Measurements from ENCODE around the gene PTPRN2.
"Not testable (repeated sequence)": the region's sequence is repeated elsewhere in the genome, so short reads cannot be mapped to it uniquely, and the experiment has no call there.

PTPRN2 gene

DNA sequence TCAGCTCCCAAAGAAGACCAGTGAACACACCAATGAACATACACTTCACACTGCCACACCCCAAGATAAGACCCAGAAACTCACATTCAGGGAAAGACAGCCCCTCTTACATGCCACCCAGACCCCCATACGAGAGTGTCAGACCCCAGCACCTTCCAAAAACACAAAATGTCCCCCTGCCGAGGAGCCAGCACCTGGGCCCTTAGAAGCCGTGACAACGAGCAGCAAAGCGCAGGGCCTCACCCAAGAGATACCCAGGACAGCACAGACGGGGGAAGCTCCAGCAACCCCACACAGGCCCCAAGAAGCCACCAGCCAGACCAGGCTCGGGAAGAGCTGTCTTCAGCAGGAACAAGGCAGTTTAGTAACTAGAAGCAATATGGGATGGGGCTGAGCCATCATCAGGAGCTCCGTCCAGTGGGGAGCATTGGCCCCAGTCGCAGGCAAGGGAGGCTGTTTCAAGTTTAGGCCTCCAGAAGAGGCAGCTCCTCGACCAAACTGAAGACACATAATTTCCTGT is 243.6 kb downstream of the PTPRN2 start:
- DNase-seq (ENCODE audit: low spot score) = no peak
- in situ Hi-C loops (cut with MboI; ENCODE audit: low sequenced_read_pairs, unreplicated experiment) = no loop called here
- TF ChIP-seq, protein P1, sequence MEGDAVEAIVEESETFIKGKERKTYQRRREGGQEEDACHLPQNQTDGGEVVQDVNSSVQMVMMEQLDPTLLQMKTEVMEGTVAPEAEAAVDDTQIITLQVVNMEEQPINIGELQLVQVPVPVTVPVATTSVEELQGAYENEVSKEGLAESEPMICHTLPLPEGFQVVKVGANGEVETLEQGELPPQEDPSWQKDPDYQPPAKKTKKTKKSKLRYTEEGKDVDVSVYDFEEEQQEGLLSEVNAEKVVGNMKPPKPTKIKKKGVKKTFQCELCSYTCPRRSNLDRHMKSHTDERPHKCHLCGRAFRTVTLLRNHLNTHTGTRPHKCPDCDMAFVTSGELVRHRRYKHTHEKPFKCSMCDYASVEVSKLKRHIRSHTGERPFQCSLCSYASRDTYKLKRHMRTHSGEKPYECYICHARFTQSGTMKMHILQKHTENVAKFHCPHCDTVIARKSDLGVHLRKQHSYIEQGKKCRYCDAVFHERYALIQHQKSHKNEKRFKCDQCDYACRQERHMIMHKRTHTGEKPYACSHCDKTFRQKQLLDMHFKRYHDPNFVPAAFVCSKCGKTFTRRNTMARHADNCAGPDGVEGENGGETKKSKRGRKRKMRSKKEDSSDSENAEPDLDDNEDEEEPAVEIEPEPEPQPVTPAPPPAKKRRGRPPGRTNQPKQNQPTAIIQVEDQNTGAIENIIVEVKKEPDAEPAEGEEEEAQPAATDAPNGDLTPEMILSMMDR (IDR thresholded peaks at IDR 0.05; ENCODE audit: borderline replicate concordance, control extremely low read depth, extremely low read depth, insufficient read depth, missing control alignments) = no peak

DNA sequence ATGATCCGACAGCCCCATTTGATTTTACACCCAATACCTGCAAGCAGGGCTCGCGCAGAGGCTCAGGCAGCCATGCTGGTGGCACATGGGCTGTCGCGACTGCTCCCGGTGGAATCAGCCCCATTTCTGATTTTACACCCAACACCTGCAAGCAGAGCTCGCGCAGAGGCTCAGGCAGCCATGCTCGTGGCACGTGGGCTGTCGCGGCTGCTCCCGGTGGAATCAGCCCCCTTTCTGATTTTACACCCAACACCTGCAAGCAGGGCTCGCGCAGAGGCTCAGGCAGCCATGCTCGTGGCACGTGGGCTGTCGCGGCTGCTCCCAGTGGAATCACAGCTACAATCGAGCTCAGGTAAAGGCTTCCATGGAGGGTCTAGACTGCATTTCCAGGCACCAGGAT is 244.1 kb downstream of the PTPRN2 start:
- TF ChIP-seq, protein P1 (IDR thresholded peaks at IDR 0.05; ENCODE audit: borderline replicate concordance, control extremely low read depth, extremely low read depth, insufficient read depth, missing control alignments) = no peak
- in situ Hi-C loops (cut with MboI; ENCODE audit: low sequenced_read_pairs, unreplicated experiment) = no loop called here
- DNase-seq (ENCODE audit: low spot score) = no peak

DNA sequence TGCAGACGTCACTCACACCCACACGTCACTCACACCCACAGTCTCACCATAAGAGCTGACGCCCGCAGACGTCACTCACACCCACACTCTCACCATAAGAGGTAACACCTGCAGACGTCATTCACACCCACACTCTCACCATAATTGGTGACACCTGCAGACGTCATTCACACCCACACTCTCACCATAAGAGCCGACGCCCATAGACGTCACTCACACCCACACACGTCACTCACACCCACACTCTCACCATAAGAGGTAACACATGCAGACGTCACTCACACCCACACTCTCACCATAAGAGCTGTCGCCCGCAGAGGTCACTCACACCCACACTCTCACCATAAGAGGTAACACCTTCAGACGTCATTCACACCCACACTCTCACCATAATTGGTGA is 246.5 kb downstream of the PTPRN2 start:
- in situ Hi-C loops (cut with MboI; ENCODE audit: low sequenced_read_pairs, unreplicated experiment); DNase-seq (ENCODE audit: low spot score): not testable (repeated sequence)

DNA sequence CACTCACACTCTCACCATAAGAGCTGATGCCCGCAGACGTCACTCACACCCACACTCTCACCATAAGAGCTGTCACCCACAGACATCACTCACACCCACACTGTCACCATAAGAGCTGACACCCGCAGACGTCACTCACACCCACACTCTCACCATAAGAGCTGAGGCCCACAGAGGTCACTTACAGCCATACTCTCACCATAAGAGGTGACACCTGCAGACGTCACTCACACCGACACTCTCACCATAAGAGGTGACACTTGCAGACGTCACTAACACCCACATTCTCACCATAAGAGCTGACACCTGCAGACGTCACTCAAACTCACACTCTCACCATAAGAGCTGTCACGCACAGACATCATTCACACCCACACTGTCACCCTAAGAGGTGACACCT is 250.7 kb downstream of the PTPRN2 start:
- in situ Hi-C loops (cut with MboI; ENCODE audit: low sequenced_read_pairs, unreplicated experiment); DNase-seq (ENCODE audit: low spot score): not testable (repeated sequence)

DNA sequence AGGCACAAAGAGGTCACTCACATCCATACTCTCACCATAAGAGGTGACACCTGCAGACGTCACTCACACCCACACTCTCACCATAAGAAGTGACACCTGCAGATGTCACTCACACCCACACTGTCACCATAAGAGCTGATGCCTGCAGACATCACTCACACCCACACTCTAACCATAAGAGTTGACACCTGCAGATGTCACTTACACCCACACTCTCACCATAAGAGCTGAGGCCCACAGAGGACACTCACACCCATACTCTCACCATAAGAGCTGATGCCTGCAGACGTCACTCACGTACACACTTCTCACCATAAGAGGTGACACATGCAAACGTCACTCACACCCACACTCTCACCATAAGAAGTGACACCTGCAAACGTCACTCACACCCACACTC is 255.1 kb downstream of the PTPRN2 start:
- in situ Hi-C loops (cut with MboI; ENCODE audit: low sequenced_read_pairs, unreplicated experiment); DNase-seq (ENCODE audit: low spot score): not testable (repeated sequence)

DNA sequence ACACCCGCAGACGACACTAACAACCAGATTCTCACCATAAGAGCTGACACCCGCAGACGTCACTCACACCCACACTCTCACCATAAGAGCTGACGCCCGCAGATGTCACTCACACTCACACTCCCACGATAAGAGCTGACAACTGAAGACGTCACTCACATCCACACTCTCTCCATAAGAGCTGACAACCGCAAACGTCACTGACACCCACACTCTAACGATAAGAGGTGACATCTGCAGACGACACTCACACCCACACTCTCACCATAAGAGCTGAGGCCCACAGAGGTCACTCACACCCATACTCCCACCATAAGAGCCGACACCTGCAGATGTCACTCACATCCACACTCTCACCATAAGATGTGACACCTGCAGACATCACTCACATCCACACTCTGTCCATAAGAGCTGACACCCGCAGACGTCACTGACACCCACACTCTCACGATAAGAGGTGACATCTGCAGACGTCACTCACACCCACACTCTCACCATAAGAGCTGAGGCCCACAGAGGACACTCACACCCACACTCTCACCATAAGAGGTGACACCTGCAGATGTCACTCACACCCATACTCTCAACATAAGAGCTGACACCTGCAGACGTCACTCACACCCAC is 255.7 kb downstream of the PTPRN2 start:
- in situ Hi-C loops (cut with MboI; ENCODE audit: low sequenced_read_pairs, unreplicated experiment); DNase-seq (ENCODE audit: low spot score): not testable (repeated sequence)

DNA sequence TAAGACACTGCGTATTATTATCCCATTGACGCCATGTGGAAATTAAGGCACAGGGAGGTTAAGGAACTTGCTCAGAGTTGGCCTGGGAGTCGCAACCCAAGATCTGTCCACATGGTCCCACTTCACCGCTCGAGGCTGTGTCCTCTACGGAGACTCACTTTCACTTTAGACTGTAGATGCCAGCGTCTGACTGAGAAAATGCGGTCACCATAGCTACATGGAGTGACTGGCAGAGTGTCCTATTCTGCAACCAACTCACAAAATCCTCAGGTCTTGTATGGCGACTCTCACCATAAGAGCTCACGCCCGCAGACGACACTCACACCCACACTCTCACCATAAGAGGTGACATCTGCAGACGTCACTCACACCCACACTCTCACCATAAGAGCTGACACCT is 257.9 kb downstream of the PTPRN2 start:
- TF ChIP-seq, protein P1 (IDR thresholded peaks at IDR 0.05; ENCODE audit: borderline replicate concordance, control extremely low read depth, extremely low read depth, insufficient read depth, missing control alignments) = no peak
- in situ Hi-C loops (cut with MboI; ENCODE audit: low sequenced_read_pairs, unreplicated experiment) = no loop called here
- no peak for DNase-seq (ENCODE audit: low spot score)

DNA sequence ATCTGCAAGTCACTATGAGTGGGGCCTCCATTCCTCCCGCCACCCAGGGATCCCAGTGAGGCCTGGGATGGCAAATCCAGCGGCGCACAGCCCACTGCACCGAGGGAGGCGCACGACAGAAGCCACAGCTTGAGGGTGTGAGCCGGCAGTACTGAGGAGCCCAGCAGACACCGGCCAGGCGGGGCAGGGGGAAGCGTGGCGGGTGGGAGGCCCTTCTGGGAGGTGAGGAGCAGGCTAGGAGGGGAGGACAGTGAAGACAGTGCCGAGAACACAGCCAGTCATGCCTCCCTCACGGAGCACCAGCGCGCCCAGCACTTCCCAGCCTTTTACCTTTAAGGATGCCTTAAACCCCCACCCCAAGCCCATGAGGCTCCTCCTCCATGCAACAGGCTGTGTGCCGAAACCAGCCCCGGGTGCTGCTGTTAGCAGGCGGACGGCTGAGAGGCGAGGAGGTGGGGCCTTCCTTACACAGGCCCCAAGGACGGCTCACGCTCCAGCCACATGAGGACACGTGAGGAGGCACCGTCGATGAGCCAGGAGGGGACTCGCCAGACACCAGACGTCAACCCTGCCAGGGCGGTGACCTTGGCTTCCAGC is 258.5 kb downstream of the PTPRN2 start:
- TF ChIP-seq, protein P1 (IDR thresholded peaks at IDR 0.05; ENCODE audit: borderline replicate concordance, control extremely low read depth, extremely low read depth, insufficient read depth, missing control alignments) = no peak
- DNase-seq (ENCODE audit: low spot score) = no peak
- in situ Hi-C loops (cut with MboI; ENCODE audit: low sequenced_read_pairs, unreplicated experiment) = no loop called here
